ENCODE results near the gene TMEM132A.

Gene TMEM132A

DNA sequence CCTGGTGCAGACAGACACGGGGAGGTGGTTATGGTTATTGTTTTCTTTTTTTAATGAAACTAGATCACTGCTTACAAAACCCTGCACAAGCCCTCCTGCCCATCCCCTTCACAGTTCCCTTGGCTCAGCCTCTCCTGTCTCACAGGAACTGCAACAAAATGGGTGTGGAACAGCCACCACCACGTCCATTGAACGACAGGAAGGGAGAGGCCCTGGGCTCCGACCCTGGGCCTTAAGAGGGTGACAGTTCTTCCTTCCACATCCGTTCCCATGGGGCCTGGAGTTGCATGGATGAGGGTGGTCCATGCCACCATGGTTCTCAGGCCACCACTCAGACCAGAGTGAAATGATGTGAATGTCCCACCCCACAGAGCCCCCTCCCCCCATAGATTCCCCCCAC is 33.6 kb upstream of the TMEM132A start:
- H3K27ac ChIP-seq (ENCODE audit: low read depth, low read length) = no peak overlapping the region
- H3K4me3 ChIP-seq (ENCODE audit: low read depth, low read length) = no peak overlapping the region
- H3K9ac ChIP-seq (ENCODE audit: low read depth, low read length) = no peak overlapping the region
- no peaks in the 10 kb centered on the region for H3K9me3 ChIP-seq (ENCODE audit: control insufficient read depth, insufficient read depth, low read length)
- no peaks in the 10 kb centered on the region for H3K4me1 ChIP-seq (ENCODE audit: control insufficient read depth, insufficient read depth, low read length)
- H3K36me3 ChIP-seq (ENCODE audit: control insufficient read depth, insufficient read depth, low read length) = peaks cover 52% of the 10 kb centered on the region
- no peaks in the 10 kb centered on the region for H3K27me3 ChIP-seq (ENCODE audit: control insufficient read depth, insufficient read depth, low read length)

DNA sequence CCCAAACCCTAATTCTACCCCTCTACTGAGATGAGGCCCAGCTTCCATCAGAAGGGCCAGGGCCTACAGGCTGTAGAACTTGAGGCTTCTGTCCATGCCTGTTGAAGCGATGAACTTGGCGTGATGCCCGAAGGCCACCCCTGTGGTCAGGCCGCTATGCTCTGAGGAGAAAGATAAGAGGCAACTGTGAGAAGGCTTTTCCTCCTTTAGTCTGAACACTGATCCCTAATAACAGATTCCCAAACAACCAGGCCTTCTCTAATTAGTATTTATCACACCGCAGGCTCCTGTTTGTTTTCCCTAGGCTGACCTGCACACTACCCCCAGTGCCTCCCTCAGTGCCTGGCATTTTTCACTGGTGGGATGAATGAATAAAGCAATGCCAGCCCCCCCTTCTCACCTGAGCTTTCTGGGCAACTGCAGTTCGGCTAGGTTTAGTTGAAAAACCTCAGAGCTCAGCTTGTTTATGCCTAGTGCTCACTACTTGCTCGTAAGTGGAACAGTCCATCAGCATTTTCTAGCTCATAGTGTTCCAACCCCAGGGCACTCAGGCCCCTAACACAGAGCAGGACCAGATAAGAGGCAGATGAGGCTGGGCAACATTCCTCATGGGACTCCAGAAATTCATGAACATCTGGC is 33.0 kb upstream of the TMEM132A start:
- no peak overlapping the region for H3K4me3 ChIP-seq (ENCODE audit: low read depth, low read length)
- no peaks in the 10 kb centered on the region for H3K4me1 ChIP-seq (ENCODE audit: control insufficient read depth, insufficient read depth, low read length)
- H3K9ac ChIP-seq (ENCODE audit: low read depth, low read length) = no peak overlapping the region
- no peak overlapping the region for H3K27ac ChIP-seq (ENCODE audit: low read depth, low read length)
- no peaks in the 10 kb centered on the region for H3K9me3 ChIP-seq (ENCODE audit: control insufficient read depth, insufficient read depth, low read length)
- no peaks in the 10 kb centered on the region for H3K27me3 ChIP-seq (ENCODE audit: control insufficient read depth, insufficient read depth, low read length)
- peaks cover 57% of the 10 kb centered on the region for H3K36me3 ChIP-seq (ENCODE audit: control insufficient read depth, insufficient read depth, low read length)

DNA sequence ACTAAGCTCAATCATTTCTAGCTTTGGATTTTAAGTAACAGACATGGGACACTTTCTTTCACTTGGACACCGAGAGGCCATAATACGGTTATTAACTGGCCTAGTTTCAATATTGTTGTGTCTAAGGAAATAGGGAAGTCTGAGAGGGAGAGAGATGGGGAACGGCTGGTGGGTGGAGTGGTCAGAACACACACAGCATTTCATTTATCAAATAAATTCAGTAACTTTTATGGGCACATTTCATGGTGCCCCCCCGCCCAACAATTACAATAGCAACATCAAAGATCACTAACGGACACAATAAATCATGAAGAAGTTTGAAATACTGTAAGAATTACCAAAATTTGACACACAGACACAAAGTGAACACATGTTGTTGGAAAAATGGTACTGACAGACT is 28.6 kb upstream of the TMEM132A start:
- no peaks in the 10 kb centered on the region for H3K27me3 ChIP-seq (ENCODE audit: control insufficient read depth, insufficient read depth, low read length)
- H3K27ac ChIP-seq (ENCODE audit: low read depth, low read length) = no peak overlapping the region
- no peak overlapping the region for H3K9ac ChIP-seq (ENCODE audit: low read depth, low read length)
- H3K4me3 ChIP-seq (ENCODE audit: low read depth, low read length) = no peak overlapping the region
- peaks cover 91% of the 10 kb centered on the region for H3K36me3 ChIP-seq (ENCODE audit: control insufficient read depth, insufficient read depth, low read length)
- no peaks in the 10 kb centered on the region for H3K9me3 ChIP-seq (ENCODE audit: control insufficient read depth, insufficient read depth, low read length)
- H3K4me1 ChIP-seq (ENCODE audit: control insufficient read depth, insufficient read depth, low read length) = no peaks in the 10 kb centered on the region

DNA sequence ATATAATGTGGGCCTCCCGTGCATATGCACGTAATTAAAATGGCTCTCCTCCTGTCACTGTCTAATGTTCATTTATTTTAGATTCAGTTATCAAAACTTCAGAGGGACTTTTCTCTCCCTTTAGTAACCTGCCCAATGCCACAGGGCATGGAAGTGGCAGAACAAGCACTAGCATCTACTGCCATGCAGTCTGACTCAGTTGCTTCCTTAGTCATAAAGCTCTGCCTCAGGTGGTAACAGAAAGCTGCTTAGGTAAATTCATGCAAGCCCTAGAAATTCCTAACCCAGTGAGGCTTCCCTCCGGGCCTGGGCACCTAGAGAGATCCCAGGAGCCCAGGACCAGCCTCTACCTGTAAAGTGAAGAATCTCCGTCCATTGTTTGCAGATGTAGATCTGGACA is 26.8 kb upstream of the TMEM132A start:
- H3K27ac ChIP-seq (ENCODE audit: low read depth, low read length) = no peak overlapping the region
- H3K36me3 ChIP-seq (ENCODE audit: control insufficient read depth, insufficient read depth, low read length) = peaks cover 93% of the 10 kb centered on the region
- no peak overlapping the region for H3K9ac ChIP-seq (ENCODE audit: low read depth, low read length)
- H3K27me3 ChIP-seq (ENCODE audit: control insufficient read depth, insufficient read depth, low read length) = no peaks in the 10 kb centered on the region
- no peak overlapping the region for H3K4me3 ChIP-seq (ENCODE audit: low read depth, low read length)
- no peaks in the 10 kb centered on the region for H3K4me1 ChIP-seq (ENCODE audit: control insufficient read depth, insufficient read depth, low read length)
- H3K9me3 ChIP-seq (ENCODE audit: control insufficient read depth, insufficient read depth, low read length) = no peaks in the 10 kb centered on the region

DNA sequence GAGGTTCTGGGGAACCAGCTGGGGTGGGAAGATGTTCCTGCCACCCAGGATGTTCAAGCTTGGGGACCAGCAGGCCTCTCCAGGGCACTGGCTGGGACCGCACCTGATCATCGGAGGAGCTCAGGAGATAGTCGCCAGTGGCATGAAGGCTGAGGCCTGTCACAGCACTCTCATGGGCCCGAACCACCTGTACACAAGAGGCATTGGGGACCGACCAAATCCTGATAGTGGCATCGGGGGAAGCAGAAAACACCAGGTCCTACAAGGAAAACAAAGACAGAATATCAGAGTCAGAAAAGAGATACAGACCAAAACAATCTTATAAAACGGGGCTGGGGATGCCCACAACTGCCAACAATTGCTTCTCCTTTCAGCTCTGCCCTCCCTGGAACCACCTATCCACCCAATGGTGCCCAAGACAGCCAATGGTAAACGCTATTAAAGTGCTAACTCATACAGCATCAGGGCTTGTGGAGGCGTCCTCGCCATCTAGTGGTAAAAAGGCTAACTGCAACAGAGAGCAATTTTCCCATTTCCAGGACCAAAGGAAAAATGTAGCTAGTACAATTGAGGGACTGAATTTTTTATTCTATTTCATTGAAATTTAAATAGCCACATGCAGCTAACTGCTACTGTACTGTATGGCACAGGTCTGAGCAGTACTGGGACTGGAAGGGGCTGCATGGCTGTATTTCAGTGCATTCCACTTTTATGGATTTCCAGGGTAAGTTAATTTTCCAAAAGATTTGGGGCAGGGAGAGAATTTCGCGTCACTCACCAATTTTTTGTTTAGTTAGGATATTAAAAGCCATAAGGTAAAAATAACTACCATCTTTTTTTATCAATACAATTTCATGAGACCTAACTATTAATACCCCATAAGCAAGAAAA is 25.0 kb upstream of the TMEM132A start:
- Histone ChIP-seq H3K27ac (ENCODE audit: low read depth, low read length) (no peak overlapping the region), H3K9ac (ENCODE audit: low read depth, low read length) (no peak overlapping the region; the same call in 1 of the 2 replicates), H3K36me3 (ENCODE audit: control insufficient read depth, insufficient read depth, low read length) (peaks cover 98% of the 10 kb centered on the region), H3K27me3 (ENCODE audit: control insufficient read depth, insufficient read depth, low read length) (no peaks in the 10 kb centered on the region), H3K9me3 (ENCODE audit: control insufficient read depth, insufficient read depth, low read length) (no peaks in the 10 kb centered on the region), H3K4me3 (ENCODE audit: low read depth, low read length) (no peak overlapping the region), H3K4me1 (ENCODE audit: control insufficient read depth, insufficient read depth, low read length) (no peaks in the 10 kb centered on the region)

DNA sequence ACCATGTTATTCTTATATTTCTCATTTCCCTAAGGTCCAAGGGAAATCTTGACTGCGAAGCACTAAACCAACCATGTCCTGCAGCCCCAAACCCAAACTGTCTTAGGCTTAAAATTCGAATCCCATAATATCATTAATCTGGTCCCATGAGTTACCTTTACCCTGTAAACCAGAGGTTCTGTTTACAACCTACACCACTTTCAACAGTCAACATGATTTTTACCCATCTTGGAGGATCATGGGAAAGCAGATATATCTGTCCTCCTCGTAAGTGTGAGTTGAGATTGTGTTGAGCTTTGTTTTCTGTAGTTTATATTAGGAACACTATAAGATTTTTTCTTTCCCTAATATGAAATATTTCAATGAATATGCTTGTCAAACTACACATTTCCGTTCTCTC is 24.3 kb upstream of the TMEM132A start:
- no peaks in the 10 kb centered on the region for H3K9me3 ChIP-seq (ENCODE audit: control insufficient read depth, insufficient read depth, low read length)
- no peak overlapping the region for H3K27ac ChIP-seq (ENCODE audit: low read depth, low read length)
- peaks cover 91% of the 10 kb centered on the region for H3K36me3 ChIP-seq (ENCODE audit: control insufficient read depth, insufficient read depth, low read length)
- no peak overlapping the region for H3K9ac ChIP-seq (ENCODE audit: low read depth, low read length)
- peaks cover 4% of the 10 kb centered on the region for H3K4me1 ChIP-seq (ENCODE audit: control insufficient read depth, insufficient read depth, low read length)
- H3K27me3 ChIP-seq (ENCODE audit: control insufficient read depth, insufficient read depth, low read length) = no peaks in the 10 kb centered on the region
- H3K4me3 ChIP-seq (ENCODE audit: low read depth, low read length) = no peak overlapping the region

DNA sequence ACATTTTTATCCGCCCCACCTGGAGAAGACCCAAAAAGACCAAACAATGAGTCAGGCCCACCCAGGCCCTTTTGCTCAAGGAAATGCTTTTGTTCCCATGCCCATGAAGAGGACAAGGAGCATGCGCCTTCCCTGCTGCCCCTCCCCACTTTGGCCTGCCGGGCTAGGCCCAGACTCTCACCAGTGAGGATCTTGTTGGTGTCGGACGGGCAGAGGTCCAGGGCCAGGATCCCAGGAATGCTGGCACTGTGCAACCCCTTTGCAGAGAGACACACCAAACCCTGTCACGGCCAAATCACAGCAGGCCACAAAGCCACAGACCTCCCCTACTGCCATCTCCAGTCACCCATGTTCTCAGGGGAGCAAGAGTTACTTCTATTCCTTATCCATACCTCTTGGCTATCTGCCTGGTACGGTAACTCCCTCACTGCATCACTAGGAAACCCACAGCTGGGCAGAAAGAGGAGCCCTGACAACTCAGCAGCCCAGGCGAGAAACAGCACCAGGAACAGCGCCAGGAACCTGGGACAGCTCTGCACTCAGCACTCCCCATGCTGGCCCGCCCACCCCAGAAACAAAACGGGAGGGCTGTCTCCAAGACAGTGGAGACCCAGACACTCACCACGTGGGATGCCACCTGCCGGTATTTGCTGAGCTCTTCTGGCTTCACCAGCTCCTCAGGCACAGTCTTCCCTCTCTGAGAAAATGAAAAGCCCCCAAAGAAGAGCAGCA is 23.4 kb upstream of the TMEM132A start:
- H3K27me3 ChIP-seq (ENCODE audit: control insufficient read depth, insufficient read depth, low read length) = no peaks in the 10 kb centered on the region
- H3K27ac ChIP-seq (ENCODE audit: low read depth, low read length) = no peak overlapping the region
- H3K9me3 ChIP-seq (ENCODE audit: control insufficient read depth, insufficient read depth, low read length) = no peaks in the 10 kb centered on the region
- H3K36me3 ChIP-seq (ENCODE audit: control insufficient read depth, insufficient read depth, low read length) = peaks cover 82% of the 10 kb centered on the region
- peaks cover 8% of the 10 kb centered on the region for H3K4me1 ChIP-seq (ENCODE audit: control insufficient read depth, insufficient read depth, low read length)
- no peak overlapping the region for H3K9ac ChIP-seq (ENCODE audit: low read depth, low read length)
- no peak overlapping the region for H3K4me3 ChIP-seq (ENCODE audit: low read depth, low read length)

DNA sequence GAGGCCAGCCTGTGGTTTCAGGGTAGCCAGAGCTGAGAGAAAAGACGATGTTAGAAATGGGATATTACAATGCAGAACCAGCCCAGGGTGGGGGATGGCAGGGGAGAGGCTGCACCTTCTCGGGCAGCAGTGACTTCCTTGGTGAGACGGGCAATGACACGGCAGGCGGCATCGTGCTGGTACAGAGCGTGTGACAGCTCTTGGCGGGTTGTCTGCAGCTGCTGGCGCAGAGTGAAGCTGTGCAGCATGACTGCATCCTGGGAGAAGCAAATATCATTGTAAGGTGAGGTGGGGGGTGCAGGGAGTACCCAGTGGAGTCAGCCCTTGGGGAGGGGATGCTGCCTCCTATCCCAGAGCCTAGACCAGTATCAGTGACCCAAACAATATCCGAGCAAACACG is 21.6 kb upstream of the TMEM132A start:
- H3K4me3 ChIP-seq (ENCODE audit: low read depth, low read length) = no peak overlapping the region
- peaks cover 64% of the 10 kb centered on the region for H3K36me3 ChIP-seq (ENCODE audit: control insufficient read depth, insufficient read depth, low read length)
- no peaks in the 10 kb centered on the region for H3K9me3 ChIP-seq (ENCODE audit: control insufficient read depth, insufficient read depth, low read length)
- no peaks in the 10 kb centered on the region for H3K27me3 ChIP-seq (ENCODE audit: control insufficient read depth, insufficient read depth, low read length)
- H3K27ac ChIP-seq (ENCODE audit: low read depth, low read length) = no peak overlapping the region
- peaks cover 8% of the 10 kb centered on the region for H3K4me1 ChIP-seq (ENCODE audit: control insufficient read depth, insufficient read depth, low read length)
- no peak overlapping the region for H3K9ac ChIP-seq (ENCODE audit: low read depth, low read length)

DNA sequence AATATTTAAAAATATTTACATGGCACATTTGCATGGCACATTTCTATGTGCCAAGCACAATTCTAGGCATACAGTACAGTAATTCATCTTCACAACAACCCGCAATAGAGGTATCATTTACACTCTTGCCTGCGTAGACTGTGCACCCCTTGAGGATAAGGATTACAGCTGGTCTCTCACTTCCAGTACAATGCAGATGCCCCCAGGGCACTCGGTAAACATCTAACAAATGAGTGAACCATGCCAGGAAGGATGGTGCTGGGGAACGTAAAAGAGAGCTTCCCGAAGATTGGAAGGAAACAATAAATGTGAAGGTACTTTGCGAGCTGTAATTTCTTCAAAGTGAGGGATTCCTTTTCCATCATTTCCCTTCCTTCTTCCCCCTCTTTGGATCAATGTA is 19.2 kb upstream of the TMEM132A start:
- Histone ChIP-seq H3K4me1 (ENCODE audit: control insufficient read depth, insufficient read depth, low read length) (peaks cover 8% of the 10 kb centered on the region), H3K27me3 (ENCODE audit: control insufficient read depth, insufficient read depth, low read length) (peaks cover 6% of the 10 kb centered on the region; the same call in 1 of the 2 replicates), H3K4me3 (ENCODE audit: low read depth, low read length) (peak overlapping the region; percentile 96), H3K9ac (ENCODE audit: low read depth, low read length) (peak overlapping the region; percentile 84; the same call in 1 of the 2 replicates), H3K9me3 (ENCODE audit: control insufficient read depth, insufficient read depth, low read length) (no peaks in the 10 kb centered on the region), H3K27ac (ENCODE audit: low read depth, low read length) (no peak overlapping the region), H3K36me3 (ENCODE audit: control insufficient read depth, insufficient read depth, low read length) (peaks cover 42% of the 10 kb centered on the region)

DNA sequence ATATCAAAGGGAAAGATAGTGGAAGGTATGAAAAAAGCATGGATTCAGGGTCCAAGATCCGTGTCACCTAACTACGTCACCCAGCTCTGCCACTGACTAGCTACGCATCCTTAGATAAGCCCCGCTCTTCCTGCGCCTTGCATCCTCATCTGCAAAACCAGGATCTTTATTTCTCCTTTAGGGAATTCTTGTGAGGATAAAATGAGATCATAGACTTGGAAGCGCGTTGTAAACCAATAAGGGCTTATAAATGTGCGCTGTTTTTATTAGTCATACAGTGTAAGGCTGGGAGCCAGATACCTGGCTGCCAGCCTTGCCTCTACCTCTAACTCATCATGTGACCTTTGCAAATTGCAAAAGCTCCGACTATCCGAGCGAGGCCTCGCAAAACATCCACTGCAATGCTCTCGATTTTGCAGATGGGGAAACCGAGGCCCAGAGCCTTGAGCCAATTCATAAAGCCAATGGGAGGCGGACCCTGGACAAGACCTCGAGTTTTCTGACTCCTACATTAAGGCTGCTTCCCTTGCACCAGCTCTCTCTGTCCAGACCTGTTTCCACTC is 18.6 kb upstream of the TMEM132A start:
- Histone ChIP-seq H3K9me3 (ENCODE audit: control insufficient read depth, insufficient read depth, low read length) (no peaks in the 10 kb centered on the region), H3K27me3 (ENCODE audit: control insufficient read depth, insufficient read depth, low read length) (peaks cover 8% of the 10 kb centered on the region), H3K36me3 (ENCODE audit: control insufficient read depth, insufficient read depth, low read length) (peaks cover 36% of the 10 kb centered on the region), H3K9ac (ENCODE audit: low read depth, low read length) (peak overlapping the region; percentile 84), H3K4me3 (ENCODE audit: low read depth, low read length) (peak overlapping the region; percentile 96), H3K27ac (ENCODE audit: low read depth, low read length) (peak overlapping the region; percentile 99), H3K4me1 (ENCODE audit: control insufficient read depth, insufficient read depth, low read length) (peaks cover 8% of the 10 kb centered on the region)
